Thymus (tissue), 11 donors: ENCODE results near the gene TWF2. TPM values are rescaled to one million over a fixed set of nuclear protein-coding genes. Genes with fewer than 3 reads are reported as not detected.

Experiments used
- DNase-seq, 9 donors: peaks; one replicate each; pipeline ENCODE4 v3.0.0-alpha.2; 2013; ENCODE audit warnings: low spot score in 9 of 9, low read depth in 6 of 9, missing footprints in 1 of 9
- H3K27ac ChIP-seq, 2 donors: one replicate each; pipeline ENCODE4 v1.5.1; 2013; ENCODE audit warnings: control low read depth in 1 of 2, low read depth in 1 of 2, low read length in 1 of 2, mild to moderate bottlenecking in 1 of 2, moderate library complexity in 1 of 2
- H3K27me3 ChIP-seq, 2 donors: one replicate each; pipeline ENCODE4 v1.5.1; 2013; ENCODE audit warnings: low read length in 1 of 2; ENCODE audit not compliant: control insufficient read depth in 2 of 2, insufficient read depth in 1 of 2
- H3K36me3 ChIP-seq, 2 donors: one replicate each; pipeline ENCODE4 v1.5.1; 2013; ENCODE audit warnings: low read length in 1 of 2, mild to moderate bottlenecking in 1 of 2, moderate library complexity in 1 of 2; ENCODE audit not compliant: control insufficient read depth in 2 of 2, insufficient read depth in 2 of 2
- H3K4me1 ChIP-seq, 2 donors: one replicate each; pipeline ENCODE4 v1.5.1; 2013; ENCODE audit warnings: low read length in 2 of 2; ENCODE audit not compliant: control insufficient read depth in 2 of 2, insufficient read depth in 2 of 2
- H3K4me3 ChIP-seq, 2 donors: one replicate each; pipeline ENCODE4 v1.5.1; 2013; ENCODE audit warnings: low read length in 2 of 2, control low read depth in 1 of 2, mild to moderate bottlenecking in 1 of 2
- H3K9me3 ChIP-seq, 2 donors: one replicate each; pipeline ENCODE4 v1.5.1; 2013; ENCODE audit warnings: low read length in 1 of 2, mild to moderate bottlenecking in 1 of 2; ENCODE audit not compliant: control insufficient read depth in 2 of 2, insufficient read depth in 1 of 2
- WGBS: extraction: QIAGEN DNeasy Blood & Tissue Kit; methylation state at CpG from one replicate; pipeline ENCODE4 v1.1.7; 2013; 5-methylcytosine and 5-hydroxymethylcytosine counted together
- polyA plus RNA-seq: library from polyadenylated mRNA; stranded (reverse); fragments of 200-250 nt; gene quantifications from one replicate; pipeline ENCODE4 v1.2.3, GENCODE V29; 2013
- total RNA-seq: library from RNA; stranded (reverse); fragments of 120-200 nt; gene quantifications from one replicate; pipeline ENCODE4 v1.2.4, GENCODE V29; 2013
- donor health status: healthy.

TWF2 gene
- total and polyA plus RNA-seq, 2 donors, result 60.5 to 62.6 TPM

GRCh38 chr3:52253314-52254304 is 14.7 kb upstream of the TWF2 start:
- peak overlapping the region; percentile 97 to 98 for H3K27ac ChIP-seq
- peak overlapping the region; percentile 12 to 13 for H3K4me3 ChIP-seq
- WGBS, result 33% methylated on average over 12 of the region's 12 CpGs
- H3K36me3 ChIP-seq, result peaks cover 60 to 88% of the 10 kb centered on the region in 2 donors
- H3K4me1 ChIP-seq, result peaks cover 23 to 71% of the 10 kb centered on the region in 2 donors
- no peaks in the 10 kb centered on the region for H3K9me3 ChIP-seq
- H3K27me3 ChIP-seq, result no peaks in the 10 kb centered on the region
- DNase-seq, result peak; percentile 59 to 95 (median 84)

- H3K27me3 ChIP-seq, result peaks cover 0 to 7% of the 10 kb centered on the region in 2 donors
- peaks cover 22 to 73% of the 10 kb centered on the region in 2 donors for H3K4me1 ChIP-seq
- peak overlapping the region in 1 of 2 donors; percentile 54 for H3K27ac ChIP-seq
- peaks cover 41 to 68% of the 10 kb centered on the region in 2 donors for H3K36me3 ChIP-seq
- no peak for DNase-seq
- no peak overlapping the region for H3K4me3 ChIP-seq
- 98% methylated on average over 1 of the region's 1 CpG for WGBS
- no peaks in the 10 kb centered on the region for H3K9me3 ChIP-seq
These were observed 11.2 kb upstream of the TWF2 start for GRCh38 chr3:52250122-52250521.

GRCh38 chr3:52249683-52250082 is 10.7 kb upstream of the TWF2 start:
- Histone ChIP-seq H3K4me3 (no peak overlapping the region), H3K27me3 (peaks cover 0 to 10% of the 10 kb centered on the region in 2 donors), H3K9me3 (no peaks in the 10 kb centered on the region), H3K36me3 (peaks cover 41 to 66% of the 10 kb centered on the region in 2 donors), H3K27ac (peak overlapping the region in 1 of 2 donors; percentile 54), H3K4me1 (peaks cover 26 to 73% of the 10 kb centered on the region in 2 donors)
- WGBS, result 97% methylated on average over 6 of the region's 6 CpGs
- DNase-seq, result no peak

GRCh38 chr3:52248816-52249547 is 10.0 kb upstream of the TWF2 start:
- Histone ChIP-seq H3K4me3 (no peak overlapping the region), H3K9me3 (no peaks in the 10 kb centered on the region), H3K27me3 (peaks cover 0 to 10% of the 10 kb centered on the region in 2 donors), H3K4me1 (peaks cover 24 to 74% of the 10 kb centered on the region in 2 donors), H3K27ac (peak overlapping the region in 1 of 2 donors; percentile 11), H3K36me3 (peaks cover 39 to 59% of the 10 kb centered on the region in 2 donors)
- 96% methylated on average over 10 of the region's 10 CpGs for WGBS
- no peak for DNase-seq

GRCh38 chr3:52248165-52248541 is 9.2 kb upstream of the TWF2 start:
- no peak for DNase-seq
- peaks cover 0 to 10% of the 10 kb centered on the region in 2 donors for H3K27me3 ChIP-seq
- peak overlapping the region in 1 of 2 donors; percentile 25 for H3K27ac ChIP-seq
- peaks cover 19 to 70% of the 10 kb centered on the region in 2 donors for H3K4me1 ChIP-seq
- H3K9me3 ChIP-seq, result peaks cover 0 to 6% of the 10 kb centered on the region in 2 donors
- 96% methylated on average over 10 of the region's 10 CpGs for WGBS
- no peak overlapping the region for H3K4me3 ChIP-seq
- H3K36me3 ChIP-seq, result peaks cover 38 to 52% of the 10 kb centered on the region in 2 donors

- DNase-seq, result no peak
- WGBS, result 97% methylated on average over 7 of the region's 7 CpGs
- peak overlapping the region; percentile 54 to 66 for H3K4me3 ChIP-seq
- peaks cover 0 to 10% of the 10 kb centered on the region in 2 donors for H3K27me3 ChIP-seq
- H3K9me3 ChIP-seq, result peaks cover 0 to 6% of the 10 kb centered on the region in 2 donors
- peaks cover 38 to 50% of the 10 kb centered on the region in 2 donors for H3K36me3 ChIP-seq
- peaks cover 14 to 64% of the 10 kb centered on the region in 2 donors for H3K4me1 ChIP-seq
- peak overlapping the region in 1 of 2 donors; percentile 15 for H3K27ac ChIP-seq
These were observed 8.6 kb upstream of the TWF2 start for GRCh38 chr3:52247409-52248164.

GRCh38 chr3:52246728-52247408 is 7.9 kb upstream of the TWF2 start:
- peaks cover 0 to 6% of the 10 kb centered on the region in 2 donors for H3K9me3 ChIP-seq
- peaks cover 38 to 44% of the 10 kb centered on the region in 2 donors for H3K36me3 ChIP-seq
- peaks cover 11 to 58% of the 10 kb centered on the region in 2 donors for H3K4me1 ChIP-seq
- peak overlapping the region; percentile 65 to 78 for H3K27ac ChIP-seq
- peak overlapping the region; percentile 54 to 66 for H3K4me3 ChIP-seq
- WGBS, result 95% methylated on average over 14 of the region's 14 CpGs
- no peak for DNase-seq
- peaks cover 0 to 10% of the 10 kb centered on the region in 2 donors for H3K27me3 ChIP-seq

GRCh38 chr3:52246264-52246620 is 7.3 kb upstream of the TWF2 start:
- H3K4me1 ChIP-seq, result peaks cover 11 to 61% of the 10 kb centered on the region in 2 donors
- DNase-seq, result no peak
- H3K4me3 ChIP-seq, result peak overlapping the region; percentile 54 to 66

More at GRCh38 chr3:52246264-52246620, 7.3 kb upstream of the TWF2 start:
- Histone ChIP-seq H3K36me3 (peaks cover 36 to 37% of the 10 kb centered on the region in 2 donors), H3K27ac (peak overlapping the region; percentile 65 to 95), H3K9me3 (peaks cover 0 to 6% of the 10 kb centered on the region in 2 donors), H3K27me3 (peaks cover 0 to 10% of the 10 kb centered on the region in 2 donors)
- 77% methylated on average over 8 of the region's 8 CpGs for WGBS
